Measurements from ENCODE around the gene AATK.

AATK gene, protein sequence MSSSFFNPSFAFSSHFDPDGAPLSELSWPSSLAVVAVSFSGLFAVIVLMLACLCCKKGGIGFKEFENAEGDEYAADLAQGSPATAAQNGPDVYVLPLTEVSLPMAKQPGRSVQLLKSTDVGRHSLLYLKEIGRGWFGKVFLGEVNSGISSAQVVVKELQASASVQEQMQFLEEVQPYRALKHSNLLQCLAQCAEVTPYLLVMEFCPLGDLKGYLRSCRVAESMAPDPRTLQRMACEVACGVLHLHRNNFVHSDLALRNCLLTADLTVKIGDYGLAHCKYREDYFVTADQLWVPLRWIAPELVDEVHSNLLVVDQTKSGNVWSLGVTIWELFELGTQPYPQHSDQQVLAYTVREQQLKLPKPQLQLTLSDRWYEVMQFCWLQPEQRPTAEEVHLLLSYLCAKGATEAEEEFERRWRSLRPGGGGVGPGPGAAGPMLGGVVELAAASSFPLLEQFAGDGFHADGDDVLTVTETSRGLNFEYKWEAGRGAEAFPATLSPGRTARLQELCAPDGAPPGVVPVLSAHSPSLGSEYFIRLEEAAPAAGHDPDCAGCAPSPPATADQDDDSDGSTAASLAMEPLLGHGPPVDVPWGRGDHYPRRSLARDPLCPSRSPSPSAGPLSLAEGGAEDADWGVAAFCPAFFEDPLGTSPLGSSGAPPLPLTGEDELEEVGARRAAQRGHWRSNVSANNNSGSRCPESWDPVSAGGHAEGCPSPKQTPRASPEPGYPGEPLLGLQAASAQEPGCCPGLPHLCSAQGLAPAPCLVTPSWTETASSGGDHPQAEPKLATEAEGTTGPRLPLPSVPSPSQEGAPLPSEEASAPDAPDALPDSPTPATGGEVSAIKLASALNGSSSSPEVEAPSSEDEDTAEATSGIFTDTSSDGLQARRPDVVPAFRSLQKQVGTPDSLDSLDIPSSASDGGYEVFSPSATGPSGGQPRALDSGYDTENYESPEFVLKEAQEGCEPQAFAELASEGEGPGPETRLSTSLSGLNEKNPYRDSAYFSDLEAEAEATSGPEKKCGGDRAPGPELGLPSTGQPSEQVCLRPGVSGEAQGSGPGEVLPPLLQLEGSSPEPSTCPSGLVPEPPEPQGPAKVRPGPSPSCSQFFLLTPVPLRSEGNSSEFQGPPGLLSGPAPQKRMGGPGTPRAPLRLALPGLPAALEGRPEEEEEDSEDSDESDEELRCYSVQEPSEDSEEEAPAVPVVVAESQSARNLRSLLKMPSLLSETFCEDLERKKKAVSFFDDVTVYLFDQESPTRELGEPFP (N-terminal part only)

DNA sequence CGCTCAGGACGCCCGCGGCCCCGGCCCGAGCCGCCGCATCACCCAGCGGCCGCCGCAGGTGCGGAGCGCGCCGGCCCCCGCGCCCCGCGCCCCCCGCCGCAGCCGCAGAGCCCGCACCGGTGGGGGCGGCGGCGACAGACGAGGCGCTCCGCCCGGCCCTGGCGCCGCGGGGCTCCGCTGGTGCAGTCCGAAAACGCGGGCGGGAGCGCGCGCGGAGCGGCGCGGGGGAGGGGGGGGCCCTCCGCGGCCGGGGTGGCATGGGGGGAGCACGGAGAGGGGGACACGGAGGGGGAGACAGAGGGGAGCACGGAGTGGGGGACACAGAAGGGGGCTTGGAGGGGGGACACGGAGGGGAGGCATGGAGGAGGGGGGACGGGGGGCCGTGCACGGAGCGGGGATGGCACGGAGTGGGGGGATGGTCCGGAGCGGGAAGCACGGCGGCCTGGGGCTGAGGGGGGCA lies at the start of gene AATK:
AATK (minus strand) TSS at position 189 of the 460 bp plus-strand sequence. CDS start 229 bp downstream, outside the sequence.
- DNase-seq (ENCODE audit: low read depth): no peak

DNA sequence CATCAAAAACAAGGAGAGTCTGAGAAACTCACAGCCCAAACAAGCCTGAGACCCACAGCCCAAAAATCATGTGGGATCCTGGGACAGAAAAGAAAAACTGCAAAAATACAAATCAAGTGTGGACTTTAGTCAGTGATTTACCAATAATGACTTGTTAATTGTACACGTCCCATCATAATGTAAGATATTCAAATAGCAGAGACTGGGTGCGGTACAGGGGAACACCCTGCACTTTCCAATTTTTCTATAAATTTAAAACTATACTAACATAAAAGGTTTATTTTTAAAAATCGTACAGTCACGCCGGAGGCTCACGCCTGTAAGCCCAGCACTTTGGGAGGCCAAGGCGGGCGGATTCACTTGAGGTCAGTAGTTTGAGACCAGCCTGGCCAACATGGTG lies 48.0 kb upstream of the AATK start:
- DNase-seq (ENCODE audit: low read depth): no peak

DNA sequence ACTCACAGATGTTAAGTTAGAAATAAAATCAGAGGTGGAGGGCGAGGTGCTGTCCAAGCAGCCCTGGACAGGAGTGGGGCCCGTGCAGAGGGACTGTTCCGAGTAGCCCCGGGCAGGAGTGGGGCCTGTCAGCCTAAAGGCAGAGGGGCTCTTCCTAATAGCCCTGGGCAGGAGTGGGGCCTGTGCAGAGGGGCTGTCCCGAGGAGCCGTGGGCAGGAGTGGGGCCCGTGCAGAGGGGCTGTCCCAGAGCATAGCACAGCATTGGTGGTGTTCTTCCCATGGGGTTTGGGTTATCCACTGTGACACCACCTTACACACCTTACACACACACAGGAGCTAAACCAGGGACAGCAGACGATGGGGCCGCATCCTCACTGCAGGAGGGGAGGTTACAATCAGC lies 46.3 kb upstream of the AATK start:
- DNase-seq (ENCODE audit: low read depth): no peak

DNA sequence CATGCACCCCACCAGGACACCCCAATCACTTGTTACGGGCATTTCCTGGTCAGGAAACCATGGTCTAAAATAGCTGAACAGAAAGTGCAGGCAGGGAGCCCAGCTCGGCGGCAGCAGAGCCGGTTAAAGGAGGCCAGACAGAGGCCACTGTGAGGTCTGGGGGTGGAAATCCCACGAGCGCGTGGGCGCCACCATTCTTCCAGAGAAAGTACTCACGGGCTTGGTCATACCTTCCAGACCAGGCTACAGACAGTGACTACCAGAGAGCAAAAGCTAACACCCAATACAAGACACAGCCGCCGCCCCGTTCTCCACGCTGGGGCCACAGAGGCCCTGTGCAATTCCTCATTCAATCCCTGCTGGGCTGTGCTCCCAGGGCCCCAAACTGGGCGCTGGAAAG lies 44.8 kb upstream of the AATK start:
- no peak for DNase-seq (ENCODE audit: low read depth)

DNA sequence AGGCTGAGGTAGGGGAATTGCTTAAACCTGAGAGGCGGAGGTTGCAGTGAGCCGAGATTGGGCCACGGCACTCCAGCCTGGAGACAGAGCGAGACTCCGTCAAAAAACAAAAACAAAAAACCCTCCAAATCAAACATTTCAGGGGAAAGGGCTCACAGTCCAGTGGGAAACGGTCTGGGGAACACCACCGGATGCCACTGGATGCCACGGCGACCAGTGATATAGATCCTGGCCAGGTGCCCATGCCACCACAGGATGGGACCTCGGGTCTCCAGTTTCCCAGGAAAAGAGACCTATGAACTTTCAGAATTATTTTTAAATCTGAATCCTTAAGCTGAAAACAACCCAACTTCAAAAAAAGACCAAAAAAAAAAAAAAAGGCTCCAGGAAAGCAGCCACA lies 44.4 kb upstream of the AATK start:
- DNase-seq (ENCODE audit: low read depth): no peak

DNA sequence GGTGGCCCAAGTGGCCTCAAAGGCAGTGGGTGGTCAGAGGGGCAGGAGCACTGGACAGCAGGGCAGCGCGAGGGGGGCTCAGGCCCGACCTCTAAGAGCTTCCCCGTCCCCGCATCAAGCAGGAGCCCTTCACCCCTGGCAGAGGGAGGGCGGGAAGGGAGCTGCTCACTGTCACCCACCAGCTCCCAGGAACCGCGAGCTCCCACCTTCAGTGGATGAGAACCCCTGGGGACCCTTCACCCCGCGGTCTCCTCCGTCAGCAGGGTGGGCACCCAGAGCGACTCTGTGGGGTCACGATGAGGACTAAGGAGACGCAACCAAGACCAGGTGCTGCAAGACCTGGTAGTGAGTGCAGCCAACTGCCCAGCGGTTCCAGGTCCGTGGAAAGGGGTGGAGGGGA lies 43.1 kb upstream of the AATK start:
- DNase-seq (ENCODE audit: low read depth): no peak

DNA sequence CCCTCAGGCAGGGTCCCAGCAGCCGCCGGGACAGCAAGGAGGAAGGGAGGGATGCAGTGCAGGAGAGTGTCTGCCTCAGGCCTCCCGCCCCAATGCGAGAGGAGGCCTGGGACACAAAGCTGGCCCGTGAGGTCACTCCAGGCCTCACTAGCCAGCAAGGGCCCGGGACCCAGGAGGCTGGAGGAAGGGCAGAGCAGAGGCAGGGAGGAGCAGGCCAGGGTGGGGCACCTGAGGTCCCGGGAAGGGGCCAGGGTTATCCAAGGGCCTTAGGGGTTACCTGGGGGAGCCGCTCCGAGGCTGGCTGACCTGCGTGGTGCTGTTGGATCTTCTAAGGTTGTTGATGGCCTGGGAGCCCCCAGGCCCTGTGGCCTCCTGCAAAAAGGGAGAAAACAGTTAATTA lies 42.6 kb upstream of the AATK start:
- DNase-seq (ENCODE audit: low read depth): no peak

DNA sequence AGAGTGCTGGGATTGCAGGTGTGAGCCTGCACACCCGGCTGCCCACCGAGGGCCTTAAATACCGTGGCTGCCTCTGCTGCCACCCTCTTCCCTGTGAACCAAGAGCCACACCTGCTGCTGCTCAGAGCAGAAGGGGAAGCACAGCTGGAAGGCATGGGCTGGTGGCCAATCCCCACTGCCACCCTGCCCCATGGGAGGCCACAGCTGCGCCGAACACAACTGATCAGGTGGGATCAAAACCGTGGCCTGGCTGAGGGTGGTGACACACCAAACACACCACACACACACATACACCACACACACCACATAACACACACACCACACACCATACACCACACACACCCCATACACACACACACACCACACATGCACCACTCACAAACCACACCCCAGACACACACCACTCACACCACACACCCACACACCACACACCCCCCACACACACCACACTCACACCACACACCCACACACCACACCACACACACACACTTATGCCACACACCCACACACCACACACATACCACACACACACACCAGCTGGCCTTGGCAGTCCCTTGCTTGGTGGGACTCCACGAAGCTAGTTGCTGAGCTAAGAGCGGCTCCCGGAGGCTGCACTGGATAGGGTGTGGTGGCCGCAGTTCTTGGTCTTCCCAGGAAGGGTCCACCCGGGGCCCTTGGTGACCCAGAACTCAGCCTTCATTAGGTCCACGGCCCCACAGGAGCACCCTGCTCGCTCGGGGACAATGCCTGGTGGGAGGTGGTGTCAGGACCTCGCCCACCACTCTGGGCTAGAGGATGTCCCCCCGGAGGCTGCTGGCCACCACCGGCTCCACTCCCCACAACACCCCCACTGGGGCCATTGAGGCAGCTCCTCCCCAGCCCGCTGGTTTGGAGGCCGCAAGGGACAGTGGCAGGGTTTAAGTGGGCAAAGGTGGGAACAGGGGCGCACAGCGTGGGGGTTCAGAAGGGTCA lies 41.9 kb upstream of the AATK start:
- DNase-seq (ENCODE audit: low read depth): no peak

DNA sequence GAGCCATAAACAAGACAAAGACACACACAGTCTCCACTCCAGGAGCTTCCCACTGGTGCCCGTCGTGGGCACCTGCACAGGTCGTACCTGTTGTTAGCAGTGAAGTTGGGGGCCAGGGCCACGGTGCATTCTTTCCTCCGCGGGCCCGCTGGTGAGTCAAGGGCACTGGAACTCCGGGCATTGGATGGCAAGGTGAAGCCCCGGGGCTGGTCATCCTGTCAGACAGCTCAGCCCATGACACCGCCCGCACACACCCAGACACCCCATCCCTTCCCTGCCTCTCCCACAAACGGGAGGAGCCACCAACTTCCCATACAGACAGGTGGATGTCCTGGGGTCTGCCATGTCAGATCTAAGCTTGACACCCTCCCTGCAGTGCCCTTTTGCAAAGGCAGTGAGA lies 40.6 kb upstream of the AATK start:
- no peak for DNase-seq (ENCODE audit: low read depth)

DNA sequence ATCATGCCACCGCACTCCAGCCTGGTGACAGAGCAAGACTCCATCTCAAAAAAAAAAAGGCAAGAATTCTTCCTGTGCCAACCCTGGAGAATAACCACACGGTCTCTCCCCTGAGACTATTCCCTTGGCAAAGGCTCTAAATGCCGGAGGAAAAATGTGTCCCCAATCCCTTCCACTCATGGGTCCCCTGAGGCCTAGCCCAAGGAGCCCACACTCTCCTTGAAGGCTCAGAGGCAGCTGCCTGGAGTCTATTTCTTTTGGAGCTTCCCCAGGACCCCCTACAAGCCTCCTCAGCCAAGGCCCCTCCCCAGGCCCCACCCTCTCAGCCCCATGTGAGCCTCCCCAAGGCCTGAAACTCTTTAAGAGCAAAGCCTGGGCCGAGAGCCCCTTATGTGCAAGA lies 40.1 kb upstream of the AATK start:
- no peak for DNase-seq (ENCODE audit: low read depth)

DNA sequence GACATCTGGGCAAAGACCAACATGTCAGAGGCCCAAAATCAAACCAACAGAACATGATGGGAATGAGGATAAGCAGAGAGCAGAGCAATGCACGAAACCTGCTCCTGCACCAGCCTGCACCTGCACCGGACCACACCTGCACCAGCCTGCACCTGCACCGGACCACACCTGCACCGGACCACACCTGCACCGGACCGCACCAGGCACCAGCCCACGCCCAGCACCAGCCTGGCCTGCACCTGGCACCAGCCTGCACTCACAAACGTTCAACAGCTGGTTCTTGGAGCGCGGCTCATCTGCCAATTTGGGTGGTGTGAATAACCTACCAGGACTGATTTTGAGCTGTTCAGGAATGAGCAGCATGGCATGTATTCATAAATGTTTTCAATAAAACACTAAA lies 38.6 kb upstream of the AATK start:
- no peak for DNase-seq (ENCODE audit: low read depth)

DNA sequence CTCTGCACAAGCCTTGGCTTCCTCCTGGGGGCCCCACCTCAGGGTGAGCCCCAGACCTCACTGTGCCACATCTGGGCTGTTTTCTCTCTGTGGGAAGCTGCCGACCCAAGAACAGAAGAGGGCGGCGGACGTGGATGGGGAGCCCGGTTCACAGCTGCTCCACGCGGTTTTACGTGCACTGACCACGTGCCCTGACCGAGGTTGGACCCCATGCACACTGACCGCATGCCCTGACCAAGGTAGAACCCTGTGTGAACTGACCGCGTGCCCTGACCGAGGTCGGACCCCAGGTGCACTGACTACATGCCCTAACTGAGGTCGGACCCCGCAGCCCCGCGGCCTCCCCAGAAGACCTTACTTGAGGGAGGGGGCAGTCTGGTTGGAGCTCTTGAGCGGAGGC lies 37.1 kb upstream of the AATK start:
- no peak for DNase-seq (ENCODE audit: low read depth)

DNA sequence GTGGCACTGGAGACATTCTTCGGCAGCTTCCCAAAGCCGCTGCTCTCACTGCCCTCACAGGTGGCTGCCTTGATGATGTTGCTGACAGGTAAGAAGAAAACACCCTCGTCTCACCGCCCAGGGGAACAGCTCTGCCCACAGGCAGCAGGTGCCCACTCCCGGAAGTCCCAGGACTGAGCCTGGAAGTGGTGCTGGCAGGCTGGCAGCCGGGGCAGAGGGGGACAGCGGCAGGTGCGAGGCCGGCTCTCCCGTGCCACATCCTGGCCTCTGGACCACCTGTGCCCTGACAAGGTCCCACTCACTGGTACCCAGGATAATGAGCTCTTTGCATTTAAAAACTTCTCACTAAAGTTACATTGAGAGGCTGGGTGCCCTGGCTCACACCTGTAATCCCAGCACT lies 36.3 kb upstream of the AATK start:
- no peak for DNase-seq (ENCODE audit: low read depth)

DNA sequence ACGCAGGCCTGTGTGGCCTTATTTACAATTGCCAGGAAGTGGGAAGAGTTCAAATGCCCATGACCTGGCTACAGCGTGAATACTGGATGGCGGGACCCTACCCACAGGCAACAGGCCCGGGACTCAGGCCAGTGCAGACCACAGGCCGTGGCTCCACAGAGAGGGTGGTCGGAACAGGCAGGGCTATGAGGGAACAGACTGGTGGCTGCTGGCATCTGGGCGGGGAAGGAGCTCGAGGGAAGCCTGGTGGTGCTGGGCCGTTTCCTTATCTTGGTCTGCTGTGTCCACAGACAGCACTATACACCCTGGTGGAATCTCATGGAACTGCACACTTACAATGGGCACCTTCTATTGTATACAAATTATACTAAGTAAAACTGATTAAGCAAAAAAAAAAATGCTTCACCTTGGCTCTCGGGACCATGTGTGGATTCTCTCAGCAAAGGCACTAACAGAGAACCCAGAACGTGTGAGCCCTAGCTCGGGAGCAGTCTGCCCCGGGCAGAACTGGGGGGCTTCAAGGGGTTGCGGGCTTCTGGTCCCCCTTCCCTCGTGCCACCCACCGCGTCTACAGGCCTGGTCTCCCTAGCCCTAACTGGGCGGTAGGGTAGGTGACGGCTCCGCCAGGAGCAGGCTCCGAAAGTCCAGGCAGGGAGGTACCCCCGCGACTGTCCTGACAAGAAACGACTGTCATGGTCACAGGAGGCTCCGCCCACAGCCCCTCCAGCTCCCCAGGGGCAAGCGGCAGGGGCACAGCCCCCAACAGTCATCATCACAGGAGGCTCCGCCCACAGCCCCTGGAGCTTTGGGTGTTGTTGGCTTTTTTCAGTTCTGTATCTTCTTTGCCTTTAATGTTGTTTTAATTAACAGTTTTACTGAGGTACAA lies 34.9 kb upstream of the AATK start:
- DNase-seq (ENCODE audit: low read depth): peak; percentile 68

DNA sequence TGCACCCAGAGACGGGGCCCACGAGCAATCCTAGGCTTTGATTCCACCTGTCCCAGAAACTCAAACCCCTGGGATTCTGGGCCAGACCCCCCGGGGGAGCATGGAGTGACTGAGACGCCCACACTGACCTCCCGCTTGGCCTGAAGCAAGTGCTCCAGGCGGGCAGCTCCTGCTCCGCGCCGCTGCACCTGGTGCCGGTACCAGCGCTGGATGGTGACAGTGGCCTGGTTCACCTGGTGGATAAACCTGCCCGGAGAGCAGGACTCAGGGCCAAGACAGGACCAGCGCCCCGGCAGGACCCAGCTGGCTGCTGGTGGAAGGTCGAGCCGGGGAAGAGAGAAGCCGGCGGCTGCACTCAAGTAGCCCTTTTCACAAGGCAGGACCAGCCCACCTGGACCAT lies 34.2 kb upstream of the AATK start:
- DNase-seq (ENCODE audit: low read depth): no peak

DNA sequence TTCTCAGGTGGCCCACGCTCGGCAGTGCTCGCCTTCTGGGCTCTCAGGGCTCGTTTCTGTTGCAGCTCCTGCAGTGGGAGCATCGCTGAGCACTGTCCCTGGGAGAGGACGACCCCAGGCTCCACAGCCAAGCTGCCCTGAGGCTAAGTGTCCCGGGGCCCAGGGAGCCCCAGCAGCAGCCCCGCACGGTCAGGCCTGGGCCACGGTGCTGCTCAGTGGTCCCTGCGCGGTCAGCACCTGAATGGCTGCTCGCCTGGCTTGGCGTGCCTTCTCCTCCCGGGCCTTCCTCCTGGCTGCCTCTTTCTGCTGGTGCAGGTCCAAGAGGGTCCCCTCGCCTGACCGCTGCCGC lies 33.4 kb upstream of the AATK start:
- DNase-seq (ENCODE audit: low read depth): no peak

DNA sequence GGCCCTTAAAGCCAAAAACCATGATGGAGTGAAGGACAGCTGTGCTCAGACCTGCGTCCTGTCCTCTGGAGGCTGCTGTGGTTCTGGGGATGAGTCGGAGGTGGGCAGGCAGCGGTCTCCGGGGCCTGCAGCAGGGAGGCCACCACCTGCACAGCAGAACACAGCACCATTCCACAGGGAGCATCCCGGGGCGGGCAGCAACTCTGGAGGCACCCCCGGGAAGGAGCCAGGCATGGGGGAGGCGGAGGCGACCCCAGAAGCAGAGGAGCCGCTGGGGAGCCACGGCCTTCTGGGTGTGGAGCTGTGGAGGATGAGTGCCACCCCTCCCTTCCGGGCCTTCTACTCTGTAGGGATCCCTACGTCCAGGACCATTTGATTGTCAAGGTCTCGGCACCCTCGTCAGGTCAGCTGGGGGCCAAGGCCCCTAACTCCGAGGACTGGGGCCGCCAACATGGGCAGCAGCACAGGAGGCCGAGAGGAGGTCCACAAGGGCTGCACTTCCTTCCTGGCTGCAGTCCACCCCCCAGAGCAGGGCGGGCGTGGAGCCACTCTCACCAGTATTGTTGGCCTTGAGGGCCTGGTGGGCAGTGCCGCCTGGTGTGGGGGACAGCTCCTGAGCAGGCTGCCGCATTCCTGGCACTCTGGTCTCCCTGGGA lies 32.9 kb upstream of the AATK start:
- no peak for DNase-seq (ENCODE audit: low read depth)

DNA sequence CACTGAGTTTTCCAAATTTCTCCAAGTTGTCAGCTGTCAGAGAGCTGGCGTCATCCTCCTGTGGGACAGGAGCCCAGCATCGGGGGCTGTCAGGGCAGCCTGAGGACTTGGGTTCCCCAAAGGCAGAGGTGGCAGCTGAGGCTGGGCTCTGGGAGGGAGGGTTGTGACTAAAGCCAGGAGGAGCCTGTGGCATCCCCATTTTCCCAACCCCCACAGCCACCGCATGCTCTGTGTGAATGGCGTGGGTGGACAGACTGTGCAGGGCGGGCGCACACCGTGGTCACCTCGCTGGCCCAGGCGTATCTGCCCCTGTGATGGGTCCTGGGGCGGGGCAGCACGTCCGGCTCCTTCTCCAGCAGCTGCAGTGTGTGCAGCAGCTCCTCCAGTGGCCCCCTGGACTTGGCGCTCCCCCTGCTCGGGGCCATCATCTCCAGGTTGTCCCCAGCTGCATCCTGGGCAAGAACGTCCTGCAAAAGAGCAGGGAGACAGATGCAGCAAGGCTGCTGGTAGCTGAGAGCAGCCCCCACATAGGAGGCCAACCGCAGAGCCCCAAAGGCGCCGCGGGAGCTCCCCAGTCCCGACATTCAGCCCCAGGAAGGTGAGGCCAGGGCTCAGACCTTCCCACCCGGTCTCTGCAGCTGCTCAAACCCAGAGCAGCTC lies 31.9 kb upstream of the AATK start:
- DNase-seq (ENCODE audit: low read depth): no peak

DNA sequence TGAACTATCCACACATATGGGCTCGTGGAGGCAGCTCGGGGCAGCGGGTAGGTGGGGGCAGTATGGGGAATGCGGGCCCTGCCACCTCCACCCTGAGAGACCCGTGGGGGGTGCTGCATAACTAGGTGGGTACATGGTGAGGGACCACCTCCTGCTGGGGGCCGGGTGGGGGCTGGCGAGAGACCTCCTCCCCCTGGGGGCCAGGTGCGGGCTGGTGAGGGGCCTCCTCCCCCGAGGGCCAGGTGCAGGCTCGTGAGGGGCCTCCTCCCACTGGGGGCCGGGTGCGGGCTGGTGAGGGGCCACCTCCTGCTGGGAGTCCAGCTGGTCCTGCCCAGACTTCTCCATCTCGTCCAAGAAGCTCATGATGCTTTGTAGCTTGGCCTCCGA lies 31.4 kb upstream of the AATK start:
- no peak for DNase-seq (ENCODE audit: low read depth)
